ENCODE data around the gene MERTK. TPM values are rescaled to one million over a fixed set of nuclear protein-coding genes. Genes with fewer than 3 reads are reported as not detected.

Gene MERTK
- total RNA-seq, 1 experiment from 2014 or later: 2.1 TPM

- Mint-ChIP-seq H3K36me3 (ENCODE audit: insufficient read depth, unreplicated experiment) (no peaks in the 10 kb centered on the region), H3K9me3 (ENCODE audit: low read depth, unreplicated experiment) (no peaks in the 10 kb centered on the region), H3K27me3 (ENCODE audit: unreplicated experiment) (no peaks in the 10 kb centered on the region), H3K4me1 (ENCODE audit: low read depth, unreplicated experiment) (no peaks in the 10 kb centered on the region), H3K4me3 (ENCODE audit: low read depth, unreplicated experiment) (no peak overlapping the region), H3K27ac (ENCODE audit: unreplicated experiment) (no peak overlapping the region)
- no TSS peak for BruUV-seq (replicated peaks)
- intact Hi-C loops (cut with micrococcal nuclease; ENCODE audit: unreplicated experiment): no loop called here
- no peak for TF ChIP-seq CTCF (IDR thresholded peaks at IDR 0.05; ENCODE audit: unreplicated experiment)
- no peak for DNase-seq
- CTCF ChIA-PET: no interaction called here
Observed at GRCh38 chr2:112004253-112004645, 105.8 kb downstream of the MERTK start.

- TF ChIP-seq CTCF (IDR thresholded peaks at IDR 0.05; ENCODE audit: unreplicated experiment): no peak
- Mint-ChIP-seq H3K4me1 (ENCODE audit: low read depth, unreplicated experiment) (no peaks in the 10 kb centered on the region), H3K27me3 (ENCODE audit: unreplicated experiment) (no peaks in the 10 kb centered on the region), H3K27ac (ENCODE audit: unreplicated experiment) (no peak overlapping the region), H3K9me3 (ENCODE audit: low read depth, unreplicated experiment) (no peaks in the 10 kb centered on the region), H3K4me3 (ENCODE audit: low read depth, unreplicated experiment) (no peak overlapping the region), H3K36me3 (ENCODE audit: insufficient read depth, unreplicated experiment) (no peaks in the 10 kb centered on the region)
- BruUV-seq (replicated peaks): no TSS peak
- DNase-seq: no peak
- CTCF ChIA-PET: no interaction called here
- intact Hi-C loops (cut with micrococcal nuclease; ENCODE audit: unreplicated experiment): no loop called here
Observed at GRCh38 chr2:112005406-112006075, 107.1 kb downstream of the MERTK start.

GRCh38 chr2:112006076-112006410 lies 107.6 kb downstream of the MERTK start:
- Mint-ChIP-seq H3K4me1 (ENCODE audit: low read depth, unreplicated experiment) (no peaks in the 10 kb centered on the region), H3K4me3 (ENCODE audit: low read depth, unreplicated experiment) (no peak overlapping the region), H3K36me3 (ENCODE audit: insufficient read depth, unreplicated experiment) (no peaks in the 10 kb centered on the region), H3K27me3 (ENCODE audit: unreplicated experiment) (no peaks in the 10 kb centered on the region), H3K9me3 (ENCODE audit: low read depth, unreplicated experiment) (no peaks in the 10 kb centered on the region), H3K27ac (ENCODE audit: unreplicated experiment) (no peak overlapping the region)
- no peak for DNase-seq
- TF ChIP-seq CTCF (IDR thresholded peaks at IDR 0.05; ENCODE audit: unreplicated experiment): no peak
- CTCF ChIA-PET: no interaction called here
- intact Hi-C loops (cut with micrococcal nuclease; ENCODE audit: unreplicated experiment): no loop called here
- BruUV-seq (replicated peaks): no TSS peak

- no peak for DNase-seq
- intact Hi-C loops (cut with micrococcal nuclease; ENCODE audit: unreplicated experiment): no loop called here
- Mint-ChIP-seq H3K27me3 (ENCODE audit: unreplicated experiment) (no peaks in the 10 kb centered on the region), H3K4me1 (ENCODE audit: low read depth, unreplicated experiment) (no peaks in the 10 kb centered on the region), H3K9me3 (ENCODE audit: low read depth, unreplicated experiment) (no peaks in the 10 kb centered on the region), H3K27ac (ENCODE audit: unreplicated experiment) (no peak overlapping the region), H3K4me3 (ENCODE audit: low read depth, unreplicated experiment) (no peak overlapping the region), H3K36me3 (ENCODE audit: insufficient read depth, unreplicated experiment) (no peaks in the 10 kb centered on the region)
- CTCF ChIA-PET: no interaction called here
- no TSS peak for BruUV-seq (replicated peaks)
- no peak for TF ChIP-seq CTCF (IDR thresholded peaks at IDR 0.05; ENCODE audit: unreplicated experiment)
Observed at GRCh38 chr2:112007493-112007892, 109.1 kb downstream of the MERTK start.
